Ishikawa (cell line): ENCODE results near the gene MMP14.
A peak's percentile ranks its signal among the peaks of the same experiment; 100 is the strongest.

ENCODE experiments used
- CEBPB ChIP-seq: IDR thresholded peaks from 2 replicates; pipeline ENCODE4 v1.6.1; 2012
- CREB1 ChIP-seq: IDR thresholded peaks from 2 replicates; pipeline ENCODE4 v1.6.1; 2012; ENCODE audit warnings: low read depth
- EGR1 ChIP-seq: IDR thresholded peaks from 2 replicates; pipeline ENCODE4 v1.6.1; 2012
- EP300 ChIP-seq: IDR thresholded peaks from 2 replicates; pipeline ENCODE4 v1.6.1; 2012; ENCODE audit warnings: borderline replicate concordance
- FOXM1 ChIP-seq: IDR thresholded peaks from 2 replicates; pipeline ENCODE4 v1.6.1; 2012; ENCODE audit warnings: low read depth, borderline replicate concordance
- NFIC ChIP-seq: IDR thresholded peaks from 2 replicates; pipeline ENCODE4 v1.6.1; 2012
- RAD21 ChIP-seq: IDR thresholded peaks from 2 replicates; pipeline ENCODE4 v1.6.1; 2012; ENCODE audit warnings: low read depth
- TAF1 ChIP-seq: IDR thresholded peaks from 2 replicates; pipeline ENCODE4 v1.6.1; 2012; ENCODE audit warnings: low read depth, mild to moderate bottlenecking
- TCF12 ChIP-seq: IDR thresholded peaks from 2 replicates; pipeline ENCODE4 v1.6.1; 2012; ENCODE audit warnings: low read depth
- TEAD4 ChIP-seq: IDR thresholded peaks from 2 replicates; pipeline ENCODE4 v1.6.1; 2012
- YY1 ChIP-seq: IDR thresholded peaks from 2 replicates; pipeline ENCODE4 v1.6.1; 2012; ENCODE audit warnings: low read depth
- ZBTB7A ChIP-seq: IDR thresholded peaks from 2 replicates; pipeline ENCODE4 v1.6.1; 2012; ENCODE audit warnings: low read depth
- TF ChIP-seq, protein P1 (sequence below): IDR thresholded peaks from 2 replicates; pipeline ENCODE4 v1.6.1; 2012
- TF ChIP-seq, protein P2 (sequence below): IDR thresholded peaks from 2 replicates; pipeline ENCODE4 v1.6.1; 2012; ENCODE audit warnings: low read depth, mild to moderate bottlenecking
- TF ChIP-seq, protein P3 (sequence below): IDR thresholded peaks from 2 replicates; pipeline ENCODE4 v1.6.1; 2012

The MMP14 gene

DNA sequence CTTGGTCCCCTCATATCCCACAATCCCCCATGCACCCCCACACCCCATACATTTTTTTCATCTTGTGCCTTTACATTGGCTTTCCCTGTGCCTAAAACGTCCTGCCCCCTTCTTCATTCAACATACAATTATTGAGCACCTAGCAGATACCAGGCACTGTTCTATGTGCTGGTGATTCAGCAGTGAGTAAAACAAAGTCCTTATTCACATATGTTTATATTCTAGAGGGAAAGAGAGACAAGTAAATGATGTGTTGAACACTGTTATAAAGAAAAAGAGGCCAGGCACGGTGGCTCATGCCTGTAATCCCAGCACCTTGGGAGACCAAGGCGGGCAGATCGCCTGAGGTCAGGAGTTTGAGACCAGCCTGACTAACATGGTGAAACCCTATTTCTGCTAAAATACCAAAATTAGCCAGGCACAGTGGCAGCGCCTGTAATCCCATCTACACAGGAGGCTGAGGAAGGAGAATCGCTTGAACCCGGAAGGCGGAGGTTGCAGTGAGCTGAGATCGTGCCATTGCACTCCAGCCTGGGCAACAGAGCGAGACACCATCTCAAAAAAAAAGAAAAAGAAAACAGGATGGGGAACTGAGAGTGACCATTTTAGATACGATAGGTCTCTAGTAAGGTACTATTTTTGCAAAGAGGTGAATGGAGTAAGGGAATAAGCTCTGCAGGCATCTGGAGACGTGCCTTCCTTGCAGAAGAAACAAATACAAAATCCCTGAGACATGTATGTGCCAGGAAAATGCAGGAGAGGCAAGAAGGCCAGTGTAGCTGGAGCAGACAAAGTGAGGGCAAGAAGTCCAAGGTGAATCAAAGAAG lies 33.3 kb upstream of the MMP14 start:
- no peak for TF ChIP-seq EGR1
- TF ChIP-seq FOXM1, result no peak
- TF ChIP-seq CEBPB, result no peak
- TF ChIP-seq RAD21, result no peak
- no peak for TF ChIP-seq TAF1
- TF ChIP-seq ZBTB7A, result no peak
- TF ChIP-seq, protein P1, sequence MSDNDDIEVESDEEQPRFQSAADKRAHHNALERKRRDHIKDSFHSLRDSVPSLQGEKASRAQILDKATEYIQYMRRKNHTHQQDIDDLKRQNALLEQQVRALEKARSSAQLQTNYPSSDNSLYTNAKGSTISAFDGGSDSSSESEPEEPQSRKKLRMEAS, result no peak

DNA sequence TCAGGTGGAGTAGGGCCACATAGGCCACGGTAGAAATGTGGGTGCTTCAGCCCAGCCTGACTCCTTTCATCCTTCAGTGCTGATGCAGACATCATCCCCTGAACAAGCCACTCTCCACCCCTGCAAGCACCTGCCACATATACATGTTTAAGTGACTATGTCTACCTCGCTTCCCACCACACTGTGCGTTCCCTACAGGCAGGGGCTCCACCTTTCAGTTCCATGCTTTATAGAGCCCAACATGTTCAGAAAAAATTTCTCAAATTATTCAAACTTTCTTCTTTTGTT lies 32.8 kb upstream of the MMP14 start:
- TF ChIP-seq CEBPB (no peak), RAD21 (no peak), CREB1 (no peak), EGR1 (no peak), TEAD4 (no peak), EP300 (no peak), YY1 (no peak)
- TF ChIP-seq, protein P1, result no peak

DNA sequence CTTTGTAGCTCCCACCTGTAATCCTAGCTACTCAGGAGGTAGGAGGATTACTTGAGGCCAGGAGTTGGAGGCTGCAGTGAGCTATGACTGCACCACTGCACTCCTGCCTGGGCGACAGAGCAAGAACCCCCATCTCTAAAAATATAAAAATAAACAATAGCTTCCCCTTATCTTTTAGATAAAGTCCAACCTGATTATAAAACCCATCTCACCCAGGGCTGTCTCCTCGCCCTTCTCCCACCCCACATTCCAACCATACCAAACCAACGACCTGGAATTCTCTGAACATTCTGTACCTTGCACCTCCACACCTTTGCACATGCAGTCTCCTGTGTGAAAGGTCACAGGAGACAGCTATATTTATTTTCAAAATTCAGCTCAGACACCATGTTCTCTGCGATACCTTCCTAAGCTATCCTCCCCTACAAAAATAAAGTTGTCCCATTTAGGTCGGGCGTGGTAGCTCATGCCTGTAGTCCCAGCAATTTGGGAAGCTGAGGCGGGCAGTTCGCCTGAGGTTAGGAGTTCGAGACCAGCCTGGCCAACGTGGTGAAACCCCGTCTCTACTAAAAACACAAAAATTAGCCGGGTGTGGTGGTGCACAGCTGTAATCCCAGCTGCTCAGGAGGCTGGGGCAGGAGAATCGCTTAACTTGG lies 28.8 kb upstream of the MMP14 start:
- TF ChIP-seq TEAD4, result peak; percentile 53; the same call in 1 of the 2 replicates
- no peak for TF ChIP-seq CEBPB
- no peak for TF ChIP-seq YY1
- no peak for TF ChIP-seq CREB1
- TF ChIP-seq RAD21, result no peak

DNA sequence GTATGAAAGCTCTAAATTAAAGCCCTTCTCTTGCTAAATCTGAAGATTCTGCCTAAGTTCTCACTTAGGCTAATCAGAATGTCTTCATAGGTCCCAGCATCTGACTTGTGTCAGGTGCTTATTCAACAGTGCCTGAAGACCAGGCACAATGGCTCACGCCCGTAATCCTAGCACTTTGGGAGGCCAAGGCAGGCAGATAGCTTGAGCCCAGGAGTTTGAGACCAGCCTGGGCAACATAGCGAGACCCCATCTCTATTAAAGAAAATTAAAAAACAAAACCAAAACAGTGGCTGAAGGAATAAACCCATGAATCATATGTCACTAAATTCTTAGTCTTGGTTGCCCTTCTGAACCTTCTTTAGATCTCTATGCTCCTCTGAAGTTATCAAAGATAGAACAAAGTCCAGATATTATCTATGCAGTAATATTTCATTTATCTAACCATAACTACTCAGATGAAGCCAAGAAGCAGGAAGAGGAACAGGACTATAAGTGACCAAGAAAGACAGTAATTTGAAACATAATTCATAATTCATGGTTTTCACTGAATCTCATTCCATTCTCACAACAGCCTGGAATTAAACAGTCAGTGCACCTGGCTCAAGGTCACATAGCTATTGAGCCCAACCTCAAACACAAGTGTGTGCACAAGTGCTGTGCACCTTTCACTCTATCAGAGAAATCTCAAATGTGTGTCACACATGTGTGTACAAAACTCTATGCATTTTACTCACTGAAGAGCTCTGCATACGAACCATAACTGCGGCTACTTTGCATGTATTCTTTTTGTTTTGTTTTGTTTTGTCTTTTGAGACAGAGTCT lies 27.8 kb upstream of the MMP14 start:
- TF ChIP-seq EP300 (no peak), YY1 (no peak), TCF12 (no peak), RAD21 (no peak), TAF1 (no peak), ZBTB7A (no peak), CEBPB (no peak), TEAD4 (no peak), EGR1 (no peak), CREB1 (no peak), NFIC (no peak), FOXM1 (no peak)
- TF ChIP-seq, protein P2, sequence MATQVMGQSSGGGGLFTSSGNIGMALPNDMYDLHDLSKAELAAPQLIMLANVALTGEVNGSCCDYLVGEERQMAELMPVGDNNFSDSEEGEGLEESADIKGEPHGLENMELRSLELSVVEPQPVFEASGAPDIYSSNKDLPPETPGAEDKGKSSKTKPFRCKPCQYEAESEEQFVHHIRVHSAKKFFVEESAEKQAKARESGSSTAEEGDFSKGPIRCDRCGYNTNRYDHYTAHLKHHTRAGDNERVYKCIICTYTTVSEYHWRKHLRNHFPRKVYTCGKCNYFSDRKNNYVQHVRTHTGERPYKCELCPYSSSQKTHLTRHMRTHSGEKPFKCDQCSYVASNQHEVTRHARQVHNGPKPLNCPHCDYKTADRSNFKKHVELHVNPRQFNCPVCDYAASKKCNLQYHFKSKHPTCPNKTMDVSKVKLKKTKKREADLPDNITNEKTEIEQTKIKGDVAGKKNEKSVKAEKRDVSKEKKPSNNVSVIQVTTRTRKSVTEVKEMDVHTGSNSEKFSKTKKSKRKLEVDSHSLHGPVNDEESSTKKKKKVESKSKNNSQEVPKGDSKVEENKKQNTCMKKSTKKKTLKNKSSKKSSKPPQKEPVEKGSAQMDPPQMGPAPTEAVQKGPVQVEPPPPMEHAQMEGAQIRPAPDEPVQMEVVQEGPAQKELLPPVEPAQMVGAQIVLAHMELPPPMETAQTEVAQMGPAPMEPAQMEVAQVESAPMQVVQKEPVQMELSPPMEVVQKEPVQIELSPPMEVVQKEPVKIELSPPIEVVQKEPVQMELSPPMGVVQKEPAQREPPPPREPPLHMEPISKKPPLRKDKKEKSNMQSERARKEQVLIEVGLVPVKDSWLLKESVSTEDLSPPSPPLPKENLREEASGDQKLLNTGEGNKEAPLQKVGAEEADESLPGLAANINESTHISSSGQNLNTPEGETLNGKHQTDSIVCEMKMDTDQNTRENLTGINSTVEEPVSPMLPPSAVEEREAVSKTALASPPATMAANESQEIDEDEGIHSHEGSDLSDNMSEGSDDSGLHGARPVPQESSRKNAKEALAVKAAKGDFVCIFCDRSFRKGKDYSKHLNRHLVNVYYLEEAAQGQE, result no peak
- TF ChIP-seq, protein P3, sequence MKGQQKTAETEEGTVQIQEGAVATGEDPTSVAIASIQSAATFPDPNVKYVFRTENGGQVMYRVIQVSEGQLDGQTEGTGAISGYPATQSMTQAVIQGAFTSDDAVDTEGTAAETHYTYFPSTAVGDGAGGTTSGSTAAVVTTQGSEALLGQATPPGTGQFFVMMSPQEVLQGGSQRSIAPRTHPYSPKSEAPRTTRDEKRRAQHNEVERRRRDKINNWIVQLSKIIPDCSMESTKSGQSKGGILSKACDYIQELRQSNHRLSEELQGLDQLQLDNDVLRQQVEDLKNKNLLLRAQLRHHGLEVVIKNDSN, result no peak
- TF ChIP-seq, protein P1, result no peak

DNA sequence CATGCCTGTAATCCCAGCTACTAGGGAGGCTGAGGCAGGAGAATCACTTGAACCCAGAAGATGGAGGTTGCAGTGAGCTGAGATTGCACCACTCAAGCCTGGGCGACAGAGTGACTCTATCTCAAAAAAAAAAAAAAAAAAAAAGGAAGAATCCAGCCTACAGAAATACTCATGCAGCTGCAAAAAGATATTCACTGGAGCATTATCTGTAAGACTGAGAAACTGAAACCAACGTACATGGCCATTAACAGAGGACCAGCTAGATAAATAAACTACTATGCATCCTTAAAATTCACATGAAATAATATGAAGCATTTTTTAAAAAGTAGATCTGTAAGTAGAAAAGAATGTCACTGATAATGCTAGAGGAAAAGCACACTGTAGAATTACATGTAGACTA lies 24.7 kb upstream of the MMP14 start:
- TF ChIP-seq TCF12, result no peak
- TF ChIP-seq YY1, result no peak
- TF ChIP-seq, protein P1, result no peak
- TF ChIP-seq ZBTB7A, result no peak
- no peak for TF ChIP-seq EP300
- TF ChIP-seq CEBPB, result no peak
- TF ChIP-seq, protein P3, result no peak
- TF ChIP-seq CREB1, result no peak
- TF ChIP-seq NFIC, result no peak
- TF ChIP-seq RAD21, result no peak
- TF ChIP-seq, protein P2, result no peak
- no peak for TF ChIP-seq TAF1
- TF ChIP-seq FOXM1, result no peak
- TF ChIP-seq EGR1, result no peak
- no peak for TF ChIP-seq TEAD4
